Thoracic aorta (tissue), 2 donors: ENCODE measurements around the gene DDT. TPM values are rescaled to one million over a fixed set of nuclear protein-coding genes. Genes with fewer than 3 reads are reported as not detected.
"Not testable (repeated sequence)": the region's sequence is repeated elsewhere in the genome, so short reads cannot be mapped to it uniquely, and the experiment has no call there.

Experiments used
- ATAC-seq: fragments of 150-250 bp; one replicate; pipeline ENCODE4 v1.8.0; 2017; ENCODE audit warnings: low read depth; ENCODE audit not compliant: insufficient number of reproducible peaks, low FRiP score
- DNase-seq: peaks from one replicate; pipeline ENCODE4 v3.0.0-alpha.2; 2020; ENCODE audit warnings: low spot score
- H3K27ac ChIP-seq, 2 donors: fragments of 200-600 bp; sonication (generic); 1 replicate in 1 of 2; 2 replicates in 1 of 2; pipeline ENCODE4 v1.5.1; 2016; ENCODE audit warnings: mild to moderate bottlenecking in 2 of 2, moderate library complexity in 2 of 2
- H3K27me3 ChIP-seq: fragments of 200-600 bp; sonication (generic); replicated peaks from 2 replicates; pipeline ENCODE4 v1.6.0; 2016; ENCODE audit warnings: mild to moderate bottlenecking; ENCODE audit not compliant: insufficient read depth
- H3K36me3 ChIP-seq: fragments of 200-600 bp; sonication (generic); one replicate; pipeline ENCODE4 v1.5.1; 2016
- H3K4me1 ChIP-seq, 2 donors: fragments of 200-600 bp; sonication (generic); 1 replicate in 1 of 2; 2 replicates in 1 of 2; pipeline versions ENCODE4 v1.5.1 to v1.6.0; 2016; ENCODE audit warnings: low read depth in 2 of 2, mild to moderate bottlenecking in 1 of 2; ENCODE audit not compliant: control insufficient read depth in 1 of 2
- H3K4me3 ChIP-seq: fragments of 200-600 bp; sonication (generic); 2 replicates; pipeline ENCODE4 v1.5.1; 2016; ENCODE audit warnings: mild to moderate bottlenecking
- H3K9me3 ChIP-seq: fragments of 200-600 bp; sonication (generic); 2 replicates; pipeline ENCODE4 v1.5.1; 2016
- CTCF ChIP-seq: fragments of 200-600 bp; sonication (generic); IDR thresholded peaks from one replicate; pipeline ENCODE4 v1.5.1; 2019; ENCODE audit warnings: antibody characterized with exemption
- total RNA-seq, 2 donors: library from RNA; depleted of rRNA; stranded (reverse); fragments of >200 nt; gene quantifications; one replicate each; pipeline versions ENCODE4 v1.1.0 to v1.2.3, GENCODE V29; 2016

DDT gene
- total RNA-seq, 2 donors from 2014 or later, result 38.8 to 45.5 TPM

- TF ChIP-seq CTCF, result no peak
- no peak for ATAC-seq
- Histone ChIP-seq H3K27me3 (no peaks in the 10 kb centered on the region), H3K4me1 (no peaks in the 10 kb centered on the region), H3K9me3 (peaks cover 5% of the 10 kb centered on the region), H3K27ac (no peak overlapping the region), H3K36me3 (no peaks in the 10 kb centered on the region), H3K4me3 (no peak overlapping the region)
- DNase-seq, result no peak
Measured at GRCh38 chr22:23926561-23926960, 47.7 kb downstream of the DDT start.

- Histone ChIP-seq H3K36me3 (no peaks in the 10 kb centered on the region), H3K27me3 (no peaks in the 10 kb centered on the region), H3K27ac (no peak overlapping the region), H3K4me3 (no peak overlapping the region), H3K9me3 (peaks cover 5% of the 10 kb centered on the region), H3K4me1 (peaks cover 1 to 2% of the 10 kb centered on the region in 2 donors)
- no peak for DNase-seq
- no peak for TF ChIP-seq CTCF
- no peak for ATAC-seq
Measured at GRCh38 chr22:23925020-23925606, 49.1 kb downstream of the DDT start.

GRCh38 chr22:23922921-23923320 is 51.3 kb downstream of the DDT start:
- no peak for TF ChIP-seq CTCF
- Histone ChIP-seq H3K4me3 (no peak overlapping the region), H3K27me3 (no peaks in the 10 kb centered on the region), H3K36me3 (no peaks in the 10 kb centered on the region), H3K4me1 (peaks cover 7 to 8% of the 10 kb centered on the region in 2 donors), H3K27ac (no peak overlapping the region), H3K9me3 (peaks cover 5% of the 10 kb centered on the region)
- DNase-seq (no peak), ATAC-seq (no peak)

GRCh38 chr22:23921586-23922201 is 52.5 kb downstream of the DDT start:
- not testable (repeated sequence) for H3K27me3 ChIP-seq, H3K36me3 ChIP-seq, H3K9me3 ChIP-seq, DNase-seq, H3K27ac ChIP-seq, ATAC-seq, H3K4me3 ChIP-seq, H3K4me1 ChIP-seq

Other genes starting within 250 kb of the DDT start
- gene ZNF70, start 223.3 kb downstream of the DDT start, total RNA-seq, result 10 to 100 TPM in 1 of 2 donors, 1 to 10 TPM in 1; 8.4 to 13.8 TPM
- gene VPREB3, start 220.0 kb downstream of the DDT start, total RNA-seq, result not detected
- gene C22orf15, start 211.5 kb downstream of the DDT start, total RNA-seq, result not detected
- gene CHCHD10, start 206.5 kb downstream of the DDT start, total RNA-seq, result 10 to 100 TPM in 1 of 2 donors, not detected in 1; 19.4 TPM
- 10 to 100 TPM in 1 of 2 donors, 1 to 10 TPM in 1; 2.0 to 10.2 TPM for gene MMP11, start 201.6 kb downstream of the DDT start, total RNA-seq
- 10 to 100 TPM; 43.5 to 50.0 TPM for gene SMARCB1, start 187.5 kb downstream of the DDT start, total RNA-seq
- 1 to 10 TPM; 2.5 to 3.0 TPM for gene DERL3, start 135.4 kb downstream of the DDT start, total RNA-seq
- gene SLC2A11, start 116.6 kb downstream of the DDT start, total RNA-seq, result 10 to 100 TPM in 1 of 2 donors, 1 to 10 TPM in 1; 9.2 to 25.5 TPM
- gene MIF, start 80.1 kb downstream of the DDT start, total RNA-seq, result 100 to 1,000 TPM; 152 to 157 TPM
- gene GSTT2B, start 13.2 kb downstream of the DDT start, total RNA-seq, result 1 to 10 TPM in 1 of 2 donors, not detected in 1; 3.6 TPM
- gene DDTL, start 7.6 kb downstream of the DDT start, total RNA-seq, result 1 to 10 TPM in 1 of 2 donors, not detected in 1; 5.4 TPM
- not detected for gene GSTT2, start 5.7 kb upstream of the DDT start, total RNA-seq
- not detected for gene GSTT4, start 31.0 kb upstream of the DDT start, total RNA-seq
- 10 to 100 TPM; 77.7 to 91.5 TPM for gene CABIN1, start 36.9 kb upstream of the DDT start, total RNA-seq
- gene SUSD2, start 207.0 kb upstream of the DDT start, total RNA-seq, result 10 to 100 TPM; 16.8 to 43.2 TPM